NCI-H460 (cell line): ENCODE measurements around the gene CNTN6. TPM values are rescaled to one million over a fixed set of nuclear protein-coding genes. Genes with fewer than 3 reads are reported as not detected.

Source experiments
- DNase-seq: peaks from one replicate; pipeline ENCODE4 v3.0.0-alpha.2; 2016; ENCODE audit warnings: low read depth; ENCODE audit errors: extremely low read depth
- small RNA-seq, 2 experiments: library from RNA; depleted of rRNA; stranded (forward); fragments of <200 nt; gene quantifications; one replicate each; pipeline ENCODE3, GENCODE V24; 2014
- total RNA-seq: library from RNA; depleted of rRNA; stranded (reverse); fragments of >200 nt; shearing (Covaris generic); gene quantifications from 2 replicates; pipeline ENCODE4 v1.2.3, GENCODE V29; 2014

The CNTN6 gene
- total RNA-seq, 1 experiment from 2014 or later, result 0.17 TPM

DNA sequence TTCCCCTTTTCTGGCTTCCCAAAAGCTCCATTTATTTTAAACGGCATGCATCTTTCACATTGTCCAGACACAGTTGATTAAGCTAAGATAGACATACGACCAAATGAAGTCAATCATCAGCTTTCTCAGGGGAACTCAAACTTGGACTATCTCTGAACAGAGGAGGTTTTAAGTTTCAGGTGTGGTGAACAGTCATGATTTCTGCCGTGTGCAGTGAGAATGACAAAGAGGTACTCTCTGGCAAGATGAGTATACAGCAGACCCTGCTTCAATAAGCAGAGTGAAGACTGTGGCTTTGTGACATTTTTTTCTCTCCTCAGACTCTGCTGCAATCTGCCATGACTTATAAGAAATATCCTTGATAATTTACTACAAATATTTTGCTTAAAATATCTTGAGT is 307.7 kb downstream of the CNTN6 start:
- no peak for DNase-seq

DNA sequence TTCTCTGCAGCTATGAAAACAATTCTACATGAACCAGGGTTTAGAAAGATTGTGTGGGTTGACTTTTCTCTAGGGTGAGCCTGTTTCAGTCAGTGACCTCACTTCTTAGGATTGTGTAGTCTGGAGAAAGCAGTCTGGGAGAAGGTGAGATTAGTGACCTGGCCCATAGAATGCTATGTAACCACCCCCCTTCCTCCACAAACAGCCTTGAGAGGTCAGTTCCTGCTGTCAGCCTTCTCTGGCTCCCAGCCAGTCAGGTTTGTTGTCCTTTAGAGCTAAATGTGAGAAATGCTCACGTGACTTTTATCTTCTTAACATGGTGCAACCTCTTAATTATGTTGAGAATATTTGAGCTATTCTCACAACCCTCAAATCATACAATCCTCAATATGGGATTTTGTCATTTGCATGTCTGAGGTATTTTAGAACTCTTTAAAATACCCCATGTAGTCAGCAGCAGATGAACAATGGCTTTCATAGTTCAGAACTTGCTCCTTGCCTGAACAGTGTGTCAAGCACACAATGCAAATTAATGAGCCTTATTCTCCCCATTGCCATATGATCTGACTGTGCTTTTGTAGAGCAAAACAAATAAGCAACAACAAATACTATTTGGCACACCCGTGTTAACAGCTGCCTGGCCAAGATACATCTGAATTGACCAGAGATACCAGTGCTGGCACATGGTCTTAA is 311.6 kb downstream of the CNTN6 start:
- DNase-seq, result no peak

DNA sequence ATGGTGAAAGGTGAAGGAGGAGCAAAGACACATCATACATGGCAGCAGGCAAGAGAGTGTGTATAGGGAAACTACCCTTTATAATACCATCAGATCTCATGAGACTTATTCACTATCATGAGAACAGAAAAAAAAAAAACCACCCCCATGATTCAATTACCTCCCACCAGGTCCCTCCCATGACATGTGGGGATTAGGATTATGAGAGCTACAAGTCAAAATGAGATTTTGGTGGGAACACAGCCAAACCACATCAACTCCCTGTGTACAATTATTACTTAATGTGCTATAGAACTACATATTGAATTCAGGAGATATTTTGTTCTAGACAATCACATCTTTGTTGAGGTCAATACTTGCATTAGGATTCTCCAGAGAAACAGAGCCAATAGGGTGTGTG is 313.4 kb downstream of the CNTN6 start:
- DNase-seq, result no peak

DNA sequence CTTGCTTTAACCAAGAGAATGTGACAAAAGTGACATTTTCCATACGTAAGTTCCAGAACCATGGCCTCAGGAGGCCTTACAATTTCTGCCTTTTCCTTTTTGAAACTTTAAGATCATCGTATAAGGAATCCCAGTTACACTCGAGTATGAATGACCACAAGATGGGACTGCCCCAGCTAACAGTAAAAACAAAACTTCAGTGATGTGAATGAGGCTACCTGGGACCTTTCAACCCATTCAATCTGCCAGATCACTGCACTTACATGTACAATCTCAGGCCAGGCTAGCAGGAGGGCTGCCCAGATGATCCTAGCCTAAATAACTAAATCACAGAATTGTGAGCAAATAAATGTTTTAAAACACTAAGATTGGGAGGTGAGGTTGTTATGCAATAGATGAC is 328.8 kb downstream of the CNTN6 start:
- no peak for DNase-seq

DNA sequence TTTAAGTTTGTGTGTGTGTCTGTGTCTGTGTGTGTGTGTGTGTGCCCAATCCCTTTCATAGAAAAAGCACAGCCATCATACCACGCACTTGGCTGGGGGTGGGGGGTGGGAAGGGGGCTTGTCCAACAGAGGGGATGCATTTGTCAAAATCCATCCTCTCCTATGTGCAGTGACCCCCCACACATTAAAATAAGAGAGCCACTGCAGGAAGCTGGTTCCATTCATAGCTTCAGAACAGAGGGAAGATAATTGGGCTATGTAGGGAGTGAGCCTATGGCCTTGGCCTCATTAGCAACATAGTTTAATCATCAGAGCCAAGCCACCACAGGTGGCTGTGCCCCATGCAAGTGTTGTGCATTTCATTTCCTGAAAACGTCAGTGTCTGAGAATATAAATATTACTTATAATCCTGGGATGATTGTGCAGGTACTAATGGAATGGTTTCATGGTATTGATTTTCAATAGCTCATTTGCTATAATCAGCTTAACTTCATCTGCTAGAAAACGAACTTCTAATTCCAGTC is 330.8 kb downstream of the CNTN6 start:
- no peak for DNase-seq

DNA sequence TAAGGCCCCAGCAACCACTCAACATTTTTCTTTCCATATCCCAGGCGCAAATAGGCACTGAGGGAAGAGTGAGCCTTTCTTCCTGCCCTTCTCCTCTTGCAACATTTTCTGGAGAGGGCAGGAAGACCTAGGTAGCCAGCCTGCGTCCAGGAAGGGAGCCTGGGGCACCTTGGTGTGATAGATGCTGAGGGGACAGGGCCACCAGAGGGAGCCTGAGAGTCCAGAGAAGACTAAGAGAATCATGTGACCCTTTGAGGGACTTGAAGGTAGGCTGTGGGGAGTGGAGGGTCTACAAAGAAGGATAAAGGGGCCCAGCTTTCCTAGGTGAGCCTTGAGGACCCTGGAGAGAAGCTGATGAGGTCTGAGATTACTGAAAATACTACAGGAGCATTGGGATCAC is 346.6 kb downstream of the CNTN6 start:
- DNase-seq, result no peak

DNA sequence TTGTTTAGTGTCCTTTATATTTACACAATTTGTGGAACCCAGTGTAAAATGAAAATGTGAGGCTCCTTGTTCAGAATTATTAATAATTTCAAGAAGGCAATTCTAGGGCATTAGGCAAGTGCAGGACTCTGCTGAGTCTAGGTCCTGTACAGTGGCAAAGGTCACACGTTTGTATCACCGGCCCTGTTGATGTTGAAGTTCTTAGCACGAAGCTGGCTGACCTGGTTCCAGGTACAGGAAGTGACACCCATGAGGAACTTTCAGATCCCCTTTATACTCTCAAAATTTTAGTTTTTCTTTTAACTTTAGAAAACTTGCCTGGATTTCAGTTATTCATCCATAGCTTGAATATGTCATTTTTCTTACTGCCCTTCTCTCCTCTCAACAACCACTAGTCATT is 349.4 kb downstream of the CNTN6 start:
- DNase-seq, result no peak

DNA sequence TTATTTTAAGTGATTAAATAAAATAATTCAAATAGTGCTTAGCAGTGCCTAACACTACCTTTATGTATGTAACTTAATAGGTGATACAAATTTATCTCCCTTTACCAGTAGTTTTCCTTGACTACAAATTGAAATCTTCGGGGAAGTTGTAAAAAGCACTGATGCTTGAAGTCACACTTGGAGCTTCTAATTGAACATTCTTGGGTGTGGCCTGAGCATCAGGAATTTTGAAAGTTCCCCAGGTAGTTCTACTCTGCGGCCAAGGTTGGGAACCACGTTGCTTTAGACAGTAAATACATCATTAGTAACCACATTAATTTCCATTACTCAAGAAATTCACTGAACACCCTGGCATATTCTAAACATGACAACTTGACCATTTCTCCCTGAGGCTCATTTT is 351.4 kb downstream of the CNTN6 start:
- DNase-seq, result no peak

DNA sequence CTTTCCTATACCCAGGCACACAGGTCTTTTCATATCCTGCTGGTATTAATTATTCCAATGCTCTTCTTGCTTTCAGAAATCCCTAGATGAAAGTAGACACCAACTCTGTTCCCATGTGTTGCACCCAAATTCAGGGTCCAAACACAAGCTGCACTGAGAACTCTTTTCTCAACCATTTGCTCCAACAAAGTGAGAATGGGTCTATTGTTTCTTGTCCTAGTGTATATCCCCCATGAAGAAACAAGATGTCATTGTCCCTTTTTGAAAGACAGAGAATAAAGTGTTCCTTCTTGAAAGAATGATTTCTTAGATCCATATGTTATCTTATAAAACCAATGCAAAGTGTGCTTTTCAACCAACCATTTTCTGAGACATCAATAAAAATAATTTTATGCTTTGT is 353.7 kb downstream of the CNTN6 start:
- no peak for DNase-seq

DNA sequence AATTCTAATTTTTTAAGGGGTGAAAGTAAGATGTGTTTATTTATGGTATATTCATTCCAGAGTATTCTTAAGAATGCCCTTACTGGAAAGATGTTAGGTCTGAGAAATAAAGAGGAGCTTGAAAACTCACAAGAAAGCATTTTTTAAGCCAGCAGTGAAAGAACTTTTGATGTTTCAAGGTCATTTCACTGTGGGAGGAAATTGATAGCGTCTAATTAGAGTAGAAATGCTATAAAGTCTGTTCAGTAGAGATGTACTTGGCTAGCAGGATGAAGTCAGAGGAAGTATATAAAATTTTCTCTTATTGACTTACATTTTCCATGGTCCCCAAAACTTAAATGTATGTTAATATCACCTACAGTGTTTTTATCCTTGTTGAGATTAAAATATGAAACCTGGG is 354.6 kb downstream of the CNTN6 start:
- DNase-seq, result no peak

DNA sequence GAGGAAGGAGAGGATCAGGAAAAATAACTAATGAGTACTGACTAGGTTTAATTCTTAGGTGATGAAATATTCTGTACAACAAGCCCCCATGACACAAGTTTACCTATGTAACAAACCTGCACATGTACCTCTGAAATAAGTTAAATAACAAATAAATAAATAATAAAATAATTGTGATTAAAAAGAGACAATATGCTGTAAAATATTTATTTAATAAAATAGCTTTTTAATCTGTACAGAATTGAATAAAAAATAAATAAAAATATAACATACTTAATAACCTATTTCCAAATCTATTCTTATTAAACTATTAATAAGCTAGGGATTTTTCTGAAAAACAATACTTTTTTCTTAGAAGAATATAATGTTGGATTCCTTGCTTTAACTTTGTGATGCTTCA is 355.6 kb downstream of the CNTN6 start:
- no peak for DNase-seq

Small RNA genes lying within 50 kb of the gene (small RNA-seq; reads per million reads assigned to genes)
- gene CRB3P1 (0 reads per million in 2 experiments), gene RN7SL120P (0 to 0.06 reads per million in 2 experiments)
